Fibroblast of lung (primary cell): ENCODE results near the gene FRMD4A.

Experiments
- CTCF ChIP-seq, 2 donors: IDR thresholded peaks in 1 of 2; conservative IDR thresholded peaks in 1 of 2; 1 replicate in 1 of 2; 2 replicates in 1 of 2; pipeline ENCODE4 v1.5.1; 2011 to 2012; ENCODE audit warnings: low read length in 2 of 2, control low read depth in 1 of 2, inconsistent platforms in 1 of 2, low read depth in 1 of 2, mild to moderate bottlenecking in 1 of 2
- EZH2 ChIP-seq: IDR thresholded peaks from 2 replicates; pipeline ENCODE4 v1.5.1; 2012; ENCODE audit warnings: low read length, control low read depth, mild to moderate bottlenecking; ENCODE audit errors: missing control alignments

GRCh38 chr10:13712476-13712836, 618.3 kb downstream of the FRMD4A start:
- no peak for TF ChIP-seq EZH2
- TF ChIP-seq CTCF (conservative IDR thresholded peaks at IDR 0.05 in 1 of 2, IDR thresholded peaks at IDR 0.05 in 1 of 2; ENCODE audit: low read depth in 1 of 2, low read length in 2 of 2) = no peak
